ENCODE data around the gene AP3B1. TPM values are rescaled to one million over a fixed set of nuclear protein-coding genes. Genes with fewer than 3 reads are reported as not detected.
A peak's percentile ranks its signal among the peaks of the same experiment; 100 is the strongest.

AP3B1 gene
- total and polyA plus RNA-seq, 2 of the 8 experiments (the other 6 are each of a cell fraction or from before 2014, with no cell fraction given): 45.8 to 48.3 TPM

DNA sequence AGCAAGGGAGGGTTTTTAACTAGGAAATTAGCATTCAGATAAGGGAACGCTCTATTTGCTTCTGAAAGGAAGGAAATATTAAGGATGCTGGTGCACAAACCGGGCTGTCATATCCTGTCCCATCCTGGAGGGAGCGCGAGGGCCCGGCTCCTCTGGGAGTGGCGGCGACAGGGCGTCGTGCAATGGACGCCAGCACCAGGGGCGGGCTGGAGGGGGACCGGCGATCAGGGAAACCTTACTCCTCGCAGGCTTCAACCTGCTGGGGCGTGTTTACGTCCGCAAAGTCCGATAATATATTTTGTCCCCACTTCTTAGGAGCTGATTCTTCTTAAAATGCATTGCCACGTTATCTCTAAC, 321.3 kb downstream of the AP3B1 start:
- H3K79me1 ChIP-seq (ENCODE audit: low read depth, low read length): no peaks in the 10 kb centered on the region
- no peak overlapping the region for H2BK5ac ChIP-seq (ENCODE audit: low read depth, low read length)
- H3K23ac ChIP-seq (ENCODE audit: insufficient read length): no peak overlapping the region
- no peak overlapping the region for H2BK15ac ChIP-seq (ENCODE audit: low read length)
- H2AK5ac ChIP-seq (ENCODE audit: low read depth, low read length): no peak overlapping the region
- H4K5ac ChIP-seq (ENCODE audit: insufficient read length, low read depth, low read length): no peak overlapping the region
- H3K56ac ChIP-seq (replicated peaks; ENCODE audit: insufficient read length, low read depth, low read length): no peak overlapping the region
- peak overlapping the region; percentile 62 to 64 for H3K4me2 ChIP-seq (ENCODE audit: insufficient read depth in 1 of 2, low read depth in 2 of 2, low read length in 2 of 2)
- H2BK120ac ChIP-seq (replicated peaks; ENCODE audit: low read depth, low read length): no peak overlapping the region
- no peak overlapping the region for H4K8ac ChIP-seq (ENCODE audit: extremely low read depth, insufficient read depth, low read length)
- no peak for DNase-seq (ENCODE audit: low read depth in 1 of 2, low spot score in 2 of 2)
- no peak overlapping the region for H3K18ac ChIP-seq (ENCODE audit: extremely low read depth, low read length)
- H4K91ac ChIP-seq (replicated peaks; ENCODE audit: insufficient read length, low read length): no peak overlapping the region
- H3K9me3 ChIP-seq (ENCODE audit: insufficient read depth in 2 of 2, low read depth in 1 of 2, low read length in 1 of 2): no peaks in the 10 kb centered on the region
- WGBS, 2 experiments (ENCODE audit: extremely low coverage in 1 of 2, insufficient coverage in 1 of 2, insufficient read length in 1 of 2, insufficient replicate concordance in 2 of 2, low coverage in 1 of 2, low lambda C conversion rate in 2 of 2, missing lambda C conversion rate in 1 of 2): 7% methylated on average over 19 of the region's 19 CpGs; no CpG with 5 or more reads in 1 of the 2 experiments
- no peak overlapping the region for H2BK12ac ChIP-seq (ENCODE audit: low read depth, low read length)
- no peak overlapping the region for H3K9ac ChIP-seq (replicated peaks in 1 of 4; ENCODE audit: extremely low read depth in 1 of 4, low read depth in 3 of 4, low read length in 3 of 4)
- H3K4me1 ChIP-seq (replicated peaks in 1 of 4; ENCODE audit: control insufficient read depth in 3 of 4, insufficient read depth in 4 of 4, low read length in 3 of 4): peaks cover 4 to 12% (median 6%) of the 10 kb centered on the region in 4 experiments
- H3K27me3 ChIP-seq (replicated peaks in 1 of 4; ENCODE audit: control insufficient read depth in 3 of 4, extremely low read depth in 1 of 4, insufficient read depth in 3 of 4, low read length in 3 of 4): peaks cover 35 to 69% (median 54%) of the 10 kb centered on the region in 4 experiments
- H3K79me2 ChIP-seq (ENCODE audit: control insufficient read depth in 1 of 2, insufficient read depth in 2 of 2, low read length in 2 of 2): no peaks in the 10 kb centered on the region
- no peak for FAIRE-seq
- no peak overlapping the region for H2BK20ac ChIP-seq (ENCODE audit: low read length)
- no peak overlapping the region for H3K4ac ChIP-seq (replicated peaks; ENCODE audit: insufficient read length, low read depth, low read length)
- no peak overlapping the region for H3K27ac ChIP-seq (ENCODE audit: low read depth, low read length)
- H3K14ac ChIP-seq (ENCODE audit: insufficient read length): no peak overlapping the region
- H3K36me3 ChIP-seq (ENCODE audit: control insufficient read depth in 2 of 4, insufficient read depth in 4 of 4, low read length in 3 of 4): no peaks in the 10 kb centered on the region
- H4K20me1 ChIP-seq (replicated peaks in 1 of 2; ENCODE audit: control insufficient read depth in 1 of 2, insufficient read depth in 2 of 2, low read length in 2 of 2): peaks cover 2 to 7% of the 10 kb centered on the region in 2 experiments
- H3K4me3 ChIP-seq (ENCODE audit: extremely low read depth in 1 of 4, insufficient read depth in 2 of 4, low read depth in 3 of 4, low read length in 4 of 4): peak overlapping the region; percentile 9 to 54 (median 41); a peak in 7 of 8 replicates
- CTCF ChIA-PET (ENCODE audit: partially characterized antibody): interaction anchor here (0.5 to 1.9 kb wide), 4 partner anchors 9 to 71 kb away, joined by 3 to 5 read pairs (median 4); no protein-coding TSS in a partner anchor
- POLR2A ChIA-PET (ENCODE audit: partially characterized antibody): no interaction called here
- no peaks in the 10 kb centered on the region; the same call in none of the 2 replicates for H3K23me2 ChIP-seq (ENCODE audit: low read depth, low read length)
- H2AFZ ChIP-seq (ENCODE audit: low read length): no peak overlapping the region
- TF ChIP-seq MAX (IDR thresholded peaks at IDR 0.05) (peak; percentile 21; the same call in 1 of the 2 replicates), PHF8 (conservative IDR thresholded peaks at IDR 0.05; ENCODE audit: low read depth, low read length) (no peak), HDAC2 (IDR thresholded peaks at IDR 0.05; ENCODE audit: borderline replicate concordance in 1 of 2, low read depth in 2 of 2, low read length in 2 of 2) (no peak), RAD21 (IDR thresholded peaks at IDR 0.05 in 1 of 2, conservative IDR thresholded peaks at IDR 0.05 in 1 of 2; ENCODE audit: low read depth in 2 of 2, low read length in 2 of 2) (peak; percentile 19 to 53; a peak in 3 of 4 replicates), SIN3A (conservative IDR thresholded peaks at IDR 0.05 in 1 of 2, IDR thresholded peaks at IDR 0.05 in 1 of 2; ENCODE audit: low read depth in 1 of 2, low read length in 2 of 2) (0 out of 4 replicates have a peak, but pooled peaks of 1 of the 2 experiments have one; percentile 33), CEBPB (IDR thresholded peaks at IDR 0.05; ENCODE audit: low read depth, low read length) (no peak), TAF7 (optimal IDR thresholded peaks at IDR 0.05; ENCODE audit: borderline replicate concordance, low read depth, low read length) (no peak), RFX5 (IDR thresholded peaks at IDR 0.05; ENCODE audit: borderline replicate concordance, low read depth, low read length) (no peak), CHD2 (IDR thresholded peaks at IDR 0.05; ENCODE audit: low read length) (no peak), YY1 (IDR thresholded peaks at IDR 0.05; ENCODE audit: low read depth, low read length) (peak; percentile 79)
- TF ChIP-seq, protein P1, sequence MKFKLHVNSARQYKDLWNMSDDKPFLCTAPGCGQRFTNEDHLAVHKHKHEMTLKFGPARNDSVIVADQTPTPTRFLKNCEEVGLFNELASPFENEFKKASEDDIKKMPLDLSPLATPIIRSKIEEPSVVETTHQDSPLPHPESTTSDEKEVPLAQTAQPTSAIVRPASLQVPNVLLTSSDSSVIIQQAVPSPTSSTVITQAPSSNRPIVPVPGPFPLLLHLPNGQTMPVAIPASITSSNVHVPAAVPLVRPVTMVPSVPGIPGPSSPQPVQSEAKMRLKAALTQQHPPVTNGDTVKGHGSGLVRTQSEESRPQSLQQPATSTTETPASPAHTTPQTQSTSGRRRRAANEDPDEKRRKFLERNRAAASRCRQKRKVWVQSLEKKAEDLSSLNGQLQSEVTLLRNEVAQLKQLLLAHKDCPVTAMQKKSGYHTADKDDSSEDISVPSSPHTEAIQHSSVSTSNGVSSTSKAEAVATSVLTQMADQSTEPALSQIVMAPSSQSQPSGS (IDR thresholded peaks at IDR 0.05; ENCODE audit: low read length): no peak

Measured in H1 (cell line).